ENCODE results near the gene NFXL1.

NFXL1 gene

GRCh38 chr4:47882228-47882627, 32.2 kb downstream of the NFXL1 start:
- no peak for DNase-seq

GRCh38 chr4:47879458-47879857, 34.9 kb downstream of the NFXL1 start:
- no peak for DNase-seq

- no peak for DNase-seq
Measured at GRCh38 chr4:47876784-47877546, 37.4 kb downstream of the NFXL1 start.

GRCh38 chr4:47876310-47876709, 38.1 kb downstream of the NFXL1 start:
- no peak for DNase-seq

GRCh38 chr4:47873877-47874541, 40.4 kb downstream of the NFXL1 start:
- no peak for DNase-seq

GRCh38 chr4:47863486-47863885, 50.9 kb downstream of the NFXL1 start:
- DNase-seq = no peak

- DNase-seq = no peak
Measured at GRCh38 chr4:47862297-47862696, 52.1 kb downstream of the NFXL1 start.

- no peak for DNase-seq
Measured at GRCh38 chr4:47860305-47860704, 54.1 kb downstream of the NFXL1 start.

GRCh38 chr4:47858006-47858405, 56.4 kb downstream of the NFXL1 start:
- no peak for DNase-seq

- DNase-seq = no peak
Measured at GRCh38 chr4:47856713-47857112, 57.7 kb downstream of the NFXL1 start.

GRCh38 chr4:47855350-47855749, 59.0 kb downstream of the NFXL1 start:
- DNase-seq = no peak

GRCh38 chr4:47852136-47852535, 62.2 kb downstream of the NFXL1 start:
- no peak for DNase-seq

- no peak for DNase-seq
Measured at GRCh38 chr4:47849466-47849865, 64.9 kb downstream of the NFXL1 start.

GRCh38 chr4:47848041-47848440, 66.3 kb downstream of the NFXL1 start:
- DNase-seq = no peak

GRCh38 chr4:47842985-47843384, 71.4 kb downstream of the NFXL1 start:
- no peak for DNase-seq

GRCh38 chr4:47840291-47840690, 74.1 kb downstream of the NFXL1 start:
- no peak for DNase-seq

- peak; percentile 40 for DNase-seq
Measured at GRCh38 chr4:47839259-47839658, 75.1 kb downstream of the NFXL1 start.

GRCh38 chr4:47838445-47838844, 75.9 kb downstream of the NFXL1 start:
- no peak for DNase-seq

- DNase-seq = no peak
Measured at GRCh38 chr4:47837908-47838294, 76.5 kb downstream of the NFXL1 start, which contains the start of gene CORIN. Gene CORIN, minus strand, starts transcription at chr4:47838067. Its CDS starts 118 bp downstream, at chr4:47837949.

- DNase-seq = peak; percentile 41
Measured at GRCh38 chr4:47837094-47837907, 77.1 kb downstream of the NFXL1 start.

GRCh38 chr4:47836641-47837093, 77.7 kb downstream of the NFXL1 start:
- peak; percentile 46 for DNase-seq

GRCh38 chr4:47835494-47835893, 78.9 kb downstream of the NFXL1 start:
- DNase-seq = no peak

GRCh38 chr4:47831026-47831679, 83.2 kb downstream of the NFXL1 start:
- no peak for DNase-seq

Measured in CD4-positive, alpha-beta T cell treated with Interleukin-10 for 1 hour (primary cell).